NCI-H2029 treated with DMSO at 0.1 percent for 48 hours (cell line): ENCODE results near the gene ZSCAN10.

Experiments
- DNase-seq: peaks from one replicate; lab custom pipeline; 2025; lab: John Stamatoyannopoulos, UW

ZSCAN10 gene

GRCh38 chr16:3046641-3047386, 52.3 kb downstream of the ZSCAN10 start:
- no peak for DNase-seq

GRCh38 chr16:3045758-3046640, 53.1 kb downstream of the ZSCAN10 start, which contains the start of gene MMP25:
Gene MMP25, plus strand, starts transcription at chr16:3046561. Its CDS starts 357 bp downstream, at chr16:3046918.
- no peak for DNase-seq

DNA sequence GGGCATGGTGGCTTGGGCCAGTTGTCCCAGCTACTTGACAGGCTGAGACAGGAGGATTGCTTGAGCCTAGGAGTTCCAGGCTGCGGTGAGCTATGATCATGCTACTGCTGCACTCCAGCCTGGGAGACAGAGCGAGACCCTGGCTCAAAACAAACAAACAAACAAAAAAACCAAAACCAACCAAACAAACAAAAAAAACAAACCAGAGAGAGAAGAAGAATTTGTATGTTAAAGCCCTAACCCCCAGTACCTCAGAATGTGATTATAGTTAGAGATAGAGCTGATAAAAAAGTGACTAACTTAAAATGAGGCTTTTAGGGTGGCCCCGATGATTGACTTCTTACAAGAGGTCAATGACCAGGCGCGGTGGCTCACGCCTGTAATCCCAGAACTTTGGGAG, 54.4 kb downstream of the ZSCAN10 start:
- DNase-seq = no peak

GRCh38 chr16:3042376-3042775, 56.7 kb downstream of the ZSCAN10 start:
- no peak for DNase-seq

DNA sequence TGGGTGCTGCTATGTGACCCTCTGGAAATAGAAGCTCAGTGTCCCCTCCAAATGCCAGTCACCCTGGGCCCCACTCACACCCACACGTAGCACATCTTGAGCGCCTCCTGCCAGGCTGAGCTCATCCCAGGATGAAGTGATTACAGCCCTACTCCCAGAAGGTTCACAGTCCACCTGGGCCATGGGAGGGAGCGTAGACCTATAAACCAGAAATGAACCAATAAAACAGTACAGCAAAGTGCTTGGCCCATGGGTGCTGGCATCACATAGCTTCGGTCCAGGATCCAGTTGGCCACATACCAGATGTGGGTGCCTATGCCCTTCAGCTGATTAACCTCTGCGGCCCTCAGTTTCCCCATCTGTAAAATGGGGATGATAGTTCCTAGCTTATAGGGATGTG, 60.2 kb downstream of the ZSCAN10 start:
- DNase-seq = no peak
